AG08396 (cell line): ENCODE results near the gene DMRT1.

Experiments
- DNase-seq: peaks from one replicate; pipeline ENCODE4 v3.0.0; 2012; ENCODE audit warnings: low spot score, mixed read lengths

The DMRT1 gene

DNA sequence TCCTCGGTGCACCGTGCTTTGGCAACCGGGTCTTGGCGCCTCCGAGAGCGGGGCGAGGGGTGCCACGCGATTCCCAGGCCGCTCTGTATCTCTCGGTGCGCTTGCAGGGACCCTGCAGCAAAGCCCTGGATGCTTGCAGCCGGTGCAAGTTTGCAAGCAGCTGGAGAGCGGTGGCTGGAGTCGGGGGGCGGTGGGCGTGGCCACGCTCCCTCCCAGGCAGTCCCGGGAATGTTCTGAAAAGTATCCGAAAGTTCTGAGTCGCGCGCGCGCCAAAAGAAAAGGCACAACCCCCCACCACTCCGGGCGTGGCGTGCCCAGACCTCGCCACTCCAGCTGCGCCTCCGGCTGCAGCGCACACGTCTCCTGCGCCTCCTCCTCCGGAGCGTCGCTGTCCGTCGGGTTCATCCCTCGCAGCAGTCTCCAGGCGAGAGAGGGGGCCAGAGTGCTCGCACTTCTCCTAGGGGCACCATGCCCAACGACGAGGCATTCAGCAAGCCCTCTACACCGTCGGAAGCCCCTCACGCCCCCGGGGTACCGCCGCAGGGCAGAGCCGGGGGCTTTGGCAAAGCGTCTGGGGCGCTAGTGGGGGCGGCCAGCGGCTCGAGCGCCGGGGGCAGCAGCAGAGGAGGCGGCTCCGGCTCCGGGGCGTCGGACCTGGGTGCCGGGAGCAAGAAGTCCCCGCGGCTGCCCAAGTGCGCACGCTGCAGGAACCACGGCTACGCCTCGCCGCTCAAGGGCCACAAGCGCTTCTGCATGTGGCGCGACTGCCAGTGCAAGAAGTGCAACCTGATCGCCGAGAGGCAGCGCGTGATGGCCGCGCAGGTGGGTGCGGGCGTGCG is at the start of gene DMRT1:
TSS of gene DMRT1 (plus strand) at position 327 of the 839 bp plus-strand sequence. CDS start at position 469, 142 bp downstream.
- DNase-seq, result no peak

DNA sequence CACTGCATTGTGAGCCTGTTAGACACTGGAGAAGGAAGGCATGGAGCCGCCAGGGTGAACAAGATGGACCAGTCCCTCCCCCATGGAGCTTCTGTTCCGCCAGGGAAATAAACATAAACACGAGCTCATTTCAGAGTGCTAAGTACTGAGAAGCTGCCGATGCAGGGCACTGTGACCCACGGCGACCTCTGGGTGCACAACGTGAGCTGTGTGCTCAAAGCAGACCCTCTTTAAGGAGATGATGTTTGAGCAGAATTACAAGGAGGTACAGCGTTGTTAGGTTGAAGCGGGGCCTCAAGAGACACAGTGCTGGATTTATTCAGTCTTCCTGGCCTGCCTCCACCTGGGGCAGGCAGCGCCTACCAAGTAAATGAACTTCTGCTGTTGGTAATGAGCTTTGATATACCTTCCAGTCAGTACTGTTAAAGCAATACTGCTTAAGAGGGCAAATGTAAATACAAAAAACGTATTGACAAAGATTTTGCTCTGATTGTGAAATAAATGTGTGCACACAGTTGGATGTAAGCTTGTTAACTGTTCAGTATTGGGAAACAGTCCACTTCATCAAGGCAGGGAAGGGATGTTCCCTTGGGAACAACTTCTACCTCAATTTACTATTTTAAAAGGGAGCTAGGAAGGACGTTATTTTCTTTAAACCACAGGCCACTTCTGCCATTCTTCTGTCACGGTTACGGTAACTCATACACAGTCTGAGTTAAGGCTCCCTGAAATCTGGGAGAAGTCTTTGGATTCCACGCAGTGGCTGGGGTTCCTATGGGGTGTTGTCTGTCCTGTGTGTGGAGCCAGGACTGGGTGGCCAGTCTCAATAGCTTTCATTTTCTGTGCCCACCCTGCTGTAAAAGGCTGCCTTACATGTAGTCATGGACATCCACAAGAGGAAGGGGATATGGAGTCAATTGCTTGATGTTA is 48.9 kb upstream of the DMRT1 start:
- DNase-seq, result no peak

DNA sequence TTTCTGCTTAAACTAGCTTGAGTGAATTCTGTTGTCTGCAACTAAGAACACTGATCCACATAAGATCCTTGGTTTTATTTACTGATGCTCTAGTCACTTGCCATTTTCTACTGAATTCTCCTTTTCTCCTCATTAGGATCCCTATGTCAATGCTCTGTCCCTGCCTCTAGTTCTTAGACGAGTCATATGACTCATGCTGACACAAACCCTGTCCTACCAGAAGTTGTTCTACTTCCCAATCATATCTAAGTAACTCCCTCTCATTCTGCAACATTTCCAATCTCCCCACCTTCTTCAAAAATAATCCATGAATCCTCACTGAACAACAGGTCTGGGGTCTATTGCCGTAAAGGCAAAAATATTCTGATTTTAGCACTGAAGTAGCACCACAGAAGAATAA is 47.1 kb upstream of the DMRT1 start:
- no peak for DNase-seq

DNA sequence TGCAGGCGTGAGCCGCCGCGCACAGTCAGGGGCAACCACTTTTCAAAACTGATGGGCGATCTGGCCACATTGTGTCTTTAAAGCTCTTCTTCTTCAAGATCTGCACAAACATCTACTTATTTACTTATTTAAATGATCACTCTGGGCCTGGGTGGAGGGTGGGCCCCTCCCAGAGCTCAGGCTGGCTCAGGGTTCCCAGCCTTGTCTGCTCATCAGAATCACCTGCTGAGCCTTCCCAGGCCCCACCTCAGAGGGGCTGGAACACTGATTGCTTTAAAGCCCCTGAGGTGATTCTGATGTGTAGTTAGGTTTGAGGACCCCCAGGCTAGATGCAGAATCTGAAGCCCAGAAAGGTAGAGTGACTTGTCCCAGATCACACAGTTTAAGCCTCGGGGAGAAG is 45.6 kb upstream of the DMRT1 start:
- DNase-seq, result no peak

DNA sequence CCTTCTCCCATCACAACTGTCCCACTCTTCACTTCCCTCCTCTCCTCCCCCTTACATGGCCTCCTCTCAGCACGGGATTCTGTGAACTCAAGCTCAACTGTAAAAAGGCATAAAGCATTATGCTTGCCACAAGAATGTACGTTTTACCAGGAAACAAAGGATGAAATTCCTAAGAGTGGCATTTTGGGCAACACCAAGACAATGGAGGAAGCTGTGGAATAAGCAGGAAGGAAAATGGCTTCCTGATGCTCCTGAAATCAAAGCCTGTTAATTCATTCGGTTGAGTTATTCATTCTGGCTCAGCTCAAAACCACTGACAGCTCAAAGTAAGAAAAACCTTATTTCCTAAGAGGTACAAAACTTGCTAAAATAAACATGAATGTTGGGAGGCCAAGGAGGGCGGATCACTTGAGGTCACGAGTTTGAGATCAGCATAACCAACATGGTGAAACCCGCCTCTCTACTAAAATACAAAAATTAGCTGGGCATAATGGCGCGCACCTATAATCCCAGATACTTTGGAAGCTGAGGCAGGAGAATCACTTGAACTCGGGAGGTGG is 40.8 kb upstream of the DMRT1 start:
- DNase-seq, result no peak

DNA sequence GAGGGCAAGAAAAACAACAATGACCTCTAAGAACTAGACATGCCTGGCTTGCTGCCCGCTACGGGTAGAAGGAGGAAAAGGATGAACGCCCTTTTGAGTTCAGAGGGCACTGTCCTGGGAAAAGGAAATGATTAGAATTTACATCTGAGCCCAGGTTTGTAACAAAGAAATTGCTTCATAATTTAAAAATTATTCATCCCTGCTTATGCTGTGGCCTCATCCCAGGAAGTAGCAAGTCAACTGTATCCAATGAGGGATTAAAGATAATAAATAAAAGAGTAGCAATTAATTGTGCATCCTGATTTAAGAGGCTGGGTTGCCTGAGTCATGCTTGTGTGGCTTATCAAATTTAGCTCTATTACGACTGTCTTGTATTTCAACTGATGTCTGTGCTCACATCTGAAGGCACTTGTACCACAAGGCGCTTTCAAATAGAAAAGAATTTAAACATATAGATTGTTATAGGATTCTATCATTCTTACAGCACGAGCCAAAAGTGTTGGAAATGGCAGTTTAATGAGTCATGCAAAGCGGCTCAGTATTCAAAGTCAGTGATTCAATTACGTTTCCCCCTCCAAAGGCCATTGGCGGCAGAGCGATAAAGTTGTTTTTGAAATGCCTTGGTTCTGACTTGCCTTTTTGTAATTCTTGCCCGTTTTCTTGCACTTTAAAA is 40.0 kb upstream of the DMRT1 start:
- no peak for DNase-seq

DNA sequence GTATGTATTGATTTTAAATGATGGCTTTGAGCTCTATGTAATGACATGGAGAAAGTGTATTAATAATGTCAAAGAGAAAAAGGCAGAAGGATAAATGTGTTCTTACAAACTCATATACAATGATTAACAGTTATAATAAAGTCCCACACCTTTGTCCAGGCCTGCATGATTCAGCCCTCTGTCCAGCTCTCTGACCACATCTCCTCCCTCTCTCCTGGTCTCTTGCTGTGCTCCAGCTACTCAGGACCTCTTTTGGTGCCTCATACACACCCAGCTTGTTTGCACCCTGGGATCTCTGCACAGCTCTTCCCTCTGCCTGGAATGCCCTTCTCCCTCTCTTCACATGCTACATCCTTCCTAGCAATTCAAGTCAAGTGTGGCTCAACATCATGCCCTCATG is 37.5 kb upstream of the DMRT1 start:
- no peak for DNase-seq

DNA sequence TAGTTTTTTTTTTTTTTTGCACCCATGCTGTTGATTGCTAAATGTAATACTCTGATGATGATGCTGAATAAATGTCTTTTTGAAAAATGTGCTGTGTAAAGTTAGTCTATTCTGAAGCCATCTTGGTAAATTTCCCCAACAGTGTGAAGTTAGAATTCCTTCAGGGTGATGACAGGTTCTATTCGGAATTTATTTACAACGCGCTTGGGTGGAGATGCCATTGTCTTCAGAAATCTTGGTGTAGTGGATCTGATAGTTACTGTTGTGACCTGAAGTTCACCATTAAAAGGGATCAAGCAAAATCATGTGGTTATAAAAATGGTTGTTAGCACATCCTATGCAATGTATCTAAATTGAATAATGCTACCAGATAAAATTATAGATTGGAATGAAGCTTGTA is 36.3 kb upstream of the DMRT1 start:
- DNase-seq, result no peak

DNA sequence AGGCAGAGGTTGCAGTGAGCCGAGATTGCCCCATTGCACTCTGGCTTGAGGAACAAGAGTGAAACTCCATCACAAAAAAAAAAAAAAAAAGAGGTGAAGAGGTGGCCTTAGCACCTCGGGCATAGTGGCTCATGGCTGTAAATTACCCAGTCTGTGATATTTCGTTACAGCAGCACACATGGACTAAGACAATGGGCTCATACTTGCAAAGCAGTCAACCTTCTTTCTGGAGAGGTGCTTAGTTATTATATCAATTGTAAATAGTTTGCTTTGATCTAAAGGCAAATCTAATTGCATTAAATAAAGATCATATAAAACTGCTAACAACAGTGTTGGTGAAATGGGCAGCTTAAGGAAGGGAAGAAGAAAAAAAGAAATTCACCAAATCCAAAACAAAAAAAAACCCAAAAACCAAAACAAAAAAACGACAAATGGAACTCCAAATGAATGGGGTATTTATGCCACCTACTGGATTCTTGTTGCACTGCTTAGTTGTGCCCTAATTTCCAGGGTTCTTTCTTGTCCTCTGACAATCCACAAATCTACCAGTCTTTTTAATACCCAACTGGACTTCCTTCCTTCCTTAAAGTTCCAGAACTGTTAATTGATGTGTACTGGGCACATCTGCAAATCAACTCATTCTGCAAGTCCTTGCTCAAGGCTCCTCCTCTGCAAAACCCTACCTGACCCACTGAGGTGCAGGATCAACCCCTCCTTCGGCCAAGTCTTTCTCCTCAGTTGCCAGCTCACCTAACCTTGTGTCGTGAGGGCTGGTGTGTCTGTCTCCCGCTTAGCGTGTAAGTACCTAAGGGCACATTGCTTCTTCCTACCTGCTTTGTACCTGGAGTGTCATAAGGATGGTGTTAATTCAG is 35.0 kb upstream of the DMRT1 start:
- peak; percentile 69 for DNase-seq

DNA sequence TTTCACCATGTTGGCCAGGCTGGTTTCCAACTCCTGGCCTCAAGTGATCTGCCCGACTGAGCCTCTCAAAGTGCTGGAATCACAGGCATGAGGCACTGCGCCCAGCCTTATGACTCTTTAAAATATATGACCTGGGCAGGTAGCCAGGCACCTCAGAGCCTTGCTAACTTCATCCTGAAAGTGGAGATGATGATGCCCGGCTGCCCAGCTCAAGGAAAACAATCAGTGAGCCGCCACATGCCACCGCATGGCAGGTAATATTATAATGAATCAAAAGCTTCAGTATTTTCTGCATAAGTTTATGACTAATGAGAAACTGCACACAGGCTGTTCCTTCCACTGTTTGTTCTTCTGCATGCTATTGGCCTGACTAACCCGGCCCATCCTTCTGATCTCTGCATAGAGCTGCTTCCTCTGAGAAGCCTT is 30.4 kb upstream of the DMRT1 start:
- peak; percentile 55 for DNase-seq

DNA sequence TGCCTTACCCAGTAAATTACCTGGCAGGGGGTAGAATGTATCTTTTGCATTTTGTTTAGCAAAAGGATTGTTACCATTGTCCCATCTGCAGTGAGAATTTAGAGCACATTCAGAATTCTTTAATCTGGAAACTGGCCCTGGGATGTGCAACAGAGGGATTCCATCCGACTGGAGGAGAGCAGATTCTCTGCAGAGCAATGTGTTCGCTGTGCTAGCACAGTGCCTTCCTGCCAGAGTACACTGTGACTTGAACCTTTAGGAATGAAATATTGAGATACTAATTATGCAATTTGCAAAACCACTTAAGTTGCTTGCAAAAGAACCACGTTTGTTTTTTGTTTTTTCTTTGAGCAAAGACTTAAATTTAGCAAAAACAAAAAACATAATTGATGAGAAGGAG is 22.5 kb upstream of the DMRT1 start:
- no peak for DNase-seq

DNA sequence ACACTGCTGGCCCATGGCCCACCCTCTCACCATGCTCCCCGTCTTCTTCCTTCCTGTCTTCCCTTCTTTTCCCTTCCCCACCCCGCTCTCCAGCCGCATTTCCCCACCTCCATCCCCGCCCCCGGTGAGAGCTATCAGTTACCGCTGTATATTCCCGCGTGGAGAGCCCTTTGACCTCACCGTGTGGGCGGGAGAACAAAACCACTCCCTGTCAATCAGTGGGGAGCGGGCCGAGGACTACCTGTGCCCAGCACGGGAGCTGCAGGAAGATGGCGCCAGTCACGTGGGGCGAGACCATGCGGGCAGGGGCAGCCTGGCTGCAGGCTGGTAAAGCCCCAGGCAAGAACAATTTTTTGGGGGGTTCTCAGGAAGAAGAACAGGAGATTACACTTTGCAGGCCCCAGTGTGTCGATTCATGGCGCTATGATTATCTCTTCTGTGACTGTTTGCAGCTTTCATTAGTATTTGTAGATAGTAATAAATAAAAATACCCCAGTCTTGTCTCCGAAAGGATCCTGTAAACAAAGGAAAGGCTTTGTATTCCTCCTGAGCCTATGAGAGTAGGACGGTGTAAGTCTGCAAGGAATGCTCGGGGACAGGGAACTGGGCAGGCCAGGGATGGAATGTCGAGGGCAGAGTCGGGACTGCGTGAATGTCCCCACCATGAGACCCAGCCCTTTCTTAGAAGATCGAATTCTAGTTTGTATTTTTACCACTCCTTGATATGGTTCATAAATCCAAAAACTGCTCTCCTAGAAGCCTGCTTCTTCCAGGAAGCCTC is 14.8 kb upstream of the DMRT1 start:
- no peak for DNase-seq

DNA sequence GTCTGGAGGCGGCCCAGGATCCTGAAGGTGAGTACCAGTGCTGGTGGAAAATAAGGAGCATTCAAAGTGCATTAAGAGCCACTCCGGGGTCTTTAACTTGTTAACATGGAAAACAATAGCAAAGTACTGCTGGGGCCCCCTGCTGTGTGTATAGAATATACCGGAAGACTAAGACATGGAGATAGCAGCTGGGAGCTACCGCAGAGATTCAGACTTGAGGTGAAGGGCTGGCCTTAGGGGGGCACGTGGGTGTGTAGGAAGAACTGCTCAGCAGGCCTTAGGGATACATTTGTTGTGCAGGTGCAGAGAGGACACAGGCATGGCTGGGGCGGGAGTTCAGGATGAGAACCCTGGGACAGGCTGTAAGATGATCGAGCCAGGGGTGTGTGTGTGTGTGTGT is 1.2 kb upstream of the DMRT1 start:
- DNase-seq, result no peak

DNA sequence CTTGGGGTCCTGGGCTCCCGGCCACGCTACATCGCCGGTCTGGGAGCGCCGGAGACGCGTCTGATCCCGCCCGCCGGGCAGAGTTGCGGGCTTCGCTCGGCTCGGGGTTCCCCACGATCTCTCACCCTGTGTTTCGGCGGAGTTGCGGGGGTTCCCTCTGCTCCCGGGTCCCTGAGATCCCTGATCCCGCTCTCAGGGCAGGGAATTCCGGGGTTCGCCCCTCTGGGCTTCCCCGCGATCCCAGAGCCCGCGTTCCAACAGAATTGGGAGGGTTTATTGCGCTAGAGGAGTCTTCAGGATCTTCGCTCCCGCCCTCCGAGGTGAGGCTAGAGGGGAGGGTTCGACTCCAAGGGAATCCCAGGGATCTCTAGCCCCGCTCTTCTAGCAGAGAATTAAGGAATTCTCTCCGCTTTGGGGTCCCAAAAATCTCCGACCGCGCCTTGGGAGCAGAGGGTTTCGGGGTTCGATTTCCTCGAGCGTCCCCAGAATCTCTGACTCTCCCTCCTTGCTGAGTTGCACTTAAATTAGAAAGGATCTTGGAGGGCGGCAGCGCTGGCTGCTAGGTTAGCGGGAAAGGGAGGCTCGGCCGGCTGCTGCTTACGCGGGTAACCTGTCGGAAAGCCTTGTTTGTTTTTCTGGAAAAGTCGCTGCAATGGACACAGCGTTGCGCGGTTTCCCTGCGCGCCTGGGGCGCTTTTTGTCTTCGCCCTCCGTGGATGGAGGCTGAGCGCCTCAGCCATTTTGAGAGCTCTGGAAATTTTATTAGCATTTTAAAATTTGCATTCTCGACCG is 1.3 kb downstream of the DMRT1 start:
- no peak for DNase-seq

DNA sequence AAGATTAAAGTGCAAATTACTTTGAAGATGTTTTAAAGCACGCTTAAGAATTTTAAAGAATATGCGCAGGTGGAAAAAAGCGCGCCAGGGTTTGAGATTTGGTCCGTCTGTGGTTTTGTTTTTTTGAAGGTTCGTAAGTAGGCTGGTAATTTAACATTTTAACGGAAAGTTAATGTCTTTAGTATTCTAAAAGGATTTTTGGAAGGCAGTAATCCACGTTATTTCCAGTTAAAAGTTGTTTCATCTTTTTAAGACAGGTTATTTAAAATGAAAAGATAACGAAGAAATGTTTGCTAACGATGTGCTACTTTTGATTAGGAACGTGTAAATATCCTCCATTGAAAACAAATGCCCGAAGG is 1.9 kb downstream of the DMRT1 start:
- no peak for DNase-seq

DNA sequence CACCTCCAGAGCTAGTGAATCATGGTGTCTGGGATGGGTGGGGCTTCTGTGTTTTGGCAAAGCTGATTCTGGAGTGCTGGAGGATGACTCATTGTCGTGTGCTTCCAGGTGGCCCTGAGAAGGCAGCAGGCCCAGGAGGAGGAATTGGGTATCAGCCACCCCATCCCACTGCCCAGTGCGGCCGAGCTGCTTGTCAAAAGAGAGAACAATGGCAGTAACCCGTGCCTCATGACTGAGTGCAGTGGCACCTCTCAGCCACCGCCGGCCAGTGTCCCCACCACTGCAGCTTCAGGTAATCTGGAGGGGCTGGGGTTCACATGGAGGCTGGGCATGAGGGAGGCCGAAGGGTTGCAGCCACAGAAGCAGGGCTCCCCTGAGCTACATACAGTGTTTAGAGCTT is 5.4 kb downstream of the DMRT1 start:
- DNase-seq, result no peak

DNA sequence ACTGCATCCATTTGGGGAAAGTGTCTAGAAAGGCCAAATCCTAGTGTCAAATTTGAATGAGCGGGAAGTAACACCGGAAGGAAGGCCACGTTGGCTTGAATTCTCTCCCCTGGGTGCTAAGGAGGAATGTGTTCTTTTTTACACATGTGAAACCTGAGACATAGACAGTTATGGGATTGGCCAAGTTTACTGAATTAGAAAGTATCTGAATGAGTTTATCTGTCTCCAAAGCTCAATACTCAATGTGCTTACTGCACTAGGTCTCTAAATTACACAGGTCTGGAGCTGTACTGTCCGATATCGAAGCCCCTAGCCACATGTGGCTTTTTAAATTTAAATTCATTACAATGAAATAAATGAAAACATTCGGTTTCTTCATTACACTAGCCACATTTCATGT is 6.0 kb downstream of the DMRT1 start:
- DNase-seq, result no peak

DNA sequence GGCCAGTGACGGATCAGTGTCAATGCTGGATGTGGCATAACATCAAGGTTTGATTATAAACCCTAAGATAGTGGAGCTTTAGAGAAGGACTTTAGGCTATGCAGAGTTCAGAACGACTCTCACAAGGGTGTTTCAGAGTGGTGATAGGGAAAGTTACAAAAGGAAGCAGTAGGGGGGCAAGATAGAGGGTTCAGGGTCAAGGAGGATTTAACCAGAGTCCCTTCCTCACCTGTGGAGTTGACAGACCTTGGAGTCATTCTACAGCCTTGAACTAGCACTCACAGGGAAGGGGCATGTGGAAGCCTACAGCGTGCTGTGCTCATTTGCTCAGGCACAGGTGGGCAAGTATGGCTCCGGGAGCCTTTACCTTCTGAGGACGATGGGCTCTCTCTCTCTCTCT is 7.9 kb downstream of the DMRT1 start:
- DNase-seq, result no peak

DNA sequence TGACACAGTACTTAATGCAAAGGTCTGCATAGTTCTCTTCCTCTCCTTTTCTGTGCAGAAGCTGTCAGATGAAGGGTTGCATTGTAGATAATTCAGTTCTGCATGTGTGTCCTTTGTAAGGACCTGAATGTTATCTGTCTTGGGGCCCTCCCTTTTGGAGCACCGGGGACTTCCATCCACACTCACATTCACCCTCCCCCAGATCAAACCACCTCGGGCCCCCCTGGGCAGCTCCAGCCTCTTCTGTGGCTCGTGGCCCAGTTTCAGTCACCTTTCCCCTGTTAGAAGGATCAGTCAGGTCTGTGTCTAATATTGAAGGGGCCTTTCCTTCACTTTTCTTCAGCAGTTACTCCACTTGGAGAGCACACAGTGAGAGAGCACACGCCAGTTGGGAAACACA is 11.0 kb downstream of the DMRT1 start:
- no peak for DNase-seq

DNA sequence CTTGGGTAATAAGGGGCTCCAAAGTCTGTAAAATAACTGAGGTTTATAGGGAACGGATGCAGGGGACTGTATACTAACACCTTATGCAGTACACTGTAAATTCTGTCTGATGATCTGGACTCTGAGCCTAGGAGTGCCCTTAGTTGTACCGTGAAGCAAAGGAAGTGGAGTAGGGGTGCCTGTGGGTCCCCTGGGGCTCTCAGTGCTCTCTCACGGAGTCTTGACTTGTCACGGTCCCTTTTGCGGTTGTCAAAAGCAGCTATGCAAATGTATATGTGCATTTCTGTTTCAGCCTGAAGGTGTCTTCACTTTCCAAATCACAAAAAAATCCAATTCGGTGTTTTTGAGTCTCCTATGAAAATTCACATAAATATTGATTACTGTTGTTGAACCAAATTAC is 17.8 kb downstream of the DMRT1 start:
- DNase-seq, result no peak
